ENCODE measurements around the gene UCK1. TPM values are rescaled to one million over a fixed set of nuclear protein-coding genes. Genes with fewer than 3 reads are reported as not detected.

The UCK1 gene
- total and polyA plus RNA-seq, 4 donors, result 13.4 to 34.1 (median 24.0) TPM

DNA sequence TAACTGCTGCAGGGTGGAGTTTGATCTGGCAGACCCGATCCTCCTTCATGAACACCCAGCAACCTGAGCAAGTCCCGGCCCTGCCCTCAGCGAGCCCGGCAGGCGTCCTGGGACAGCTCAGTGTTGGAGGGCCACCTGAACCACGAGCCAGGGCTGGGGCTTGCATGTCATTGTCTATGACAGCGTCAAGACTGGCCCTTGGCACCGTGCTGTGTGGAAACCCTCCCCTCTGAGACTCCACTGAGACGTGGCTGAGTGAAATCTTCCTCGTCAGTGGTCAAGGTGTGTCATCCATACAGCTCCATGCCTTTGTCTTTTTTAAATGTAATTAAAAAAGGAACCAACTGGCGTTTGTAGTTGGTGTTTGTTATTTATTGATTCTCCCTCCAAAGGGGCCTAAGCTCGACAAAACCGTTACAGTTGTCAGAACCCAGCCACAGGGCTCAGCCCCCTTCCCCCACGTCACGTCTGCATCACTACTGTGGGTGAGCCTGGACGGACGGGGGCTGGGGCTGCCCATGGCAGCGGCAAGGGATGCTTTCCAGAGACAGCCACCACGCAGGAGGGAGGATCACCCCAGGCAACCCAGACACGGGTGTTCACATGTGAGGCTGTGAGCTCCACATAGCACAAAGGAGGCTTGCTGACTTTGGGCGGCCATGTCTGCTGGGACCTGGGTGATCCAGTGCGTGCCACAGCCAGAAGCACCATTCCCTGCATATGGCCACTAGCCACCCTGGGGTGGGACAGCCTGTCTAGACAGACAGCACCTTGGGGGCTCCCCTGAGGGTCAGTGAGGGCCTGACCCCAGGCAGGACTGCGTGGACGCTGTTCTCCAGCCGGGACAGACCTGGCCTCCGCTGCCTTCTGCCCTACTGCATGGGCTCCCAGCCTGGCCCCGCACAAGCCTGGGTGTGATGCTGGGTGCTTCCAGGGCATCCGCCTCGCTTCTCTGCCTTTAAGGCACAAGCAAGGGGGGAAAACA is 7.3 kb downstream of the UCK1 start:
- no peaks in the 10 kb centered on the region for H3K4me1 ChIP-seq (ENCODE audit: control insufficient read depth in 4 of 4, insufficient read depth in 4 of 4, low read length in 3 of 4)
- no peaks in the 10 kb centered on the region for H3K27me3 ChIP-seq (ENCODE audit: control insufficient read depth in 4 of 4, insufficient read depth in 4 of 4, low read length in 3 of 4)
- no peak for DNase-seq (ENCODE audit: low spot score)
- H3K36me3 ChIP-seq (ENCODE audit: control insufficient read depth in 4 of 4, insufficient read depth in 3 of 4, low read depth in 1 of 4, low read length in 3 of 4), result peaks cover 16 to 91% (median 46%) of the 10 kb centered on the region in 4 donors
- no peaks in the 10 kb centered on the region for H3K9me3 ChIP-seq (ENCODE audit: control insufficient read depth in 4 of 4, low read length in 3 of 4)
- H3K27ac ChIP-seq (ENCODE audit: low read depth in 1 of 2, low read length in 2 of 2), result no peak overlapping the region
- 88% methylated on average over 29 of the region's 29 CpGs for WGBS
- H3K4me3 ChIP-seq (ENCODE audit: low read depth in 1 of 3, low read length in 3 of 3), result no peak overlapping the region
- TF ChIP-seq EGR1 (IDR thresholded peaks at IDR 0.05; ENCODE audit: low read depth in 2 of 2) (no peak), RXRA (IDR thresholded peaks at IDR 0.05) (no peak), ATF3 (IDR thresholded peaks at IDR 0.05) (no peak)
- H3K9ac ChIP-seq (ENCODE audit: low read depth in 1 of 2, low read length in 2 of 2), result no peak overlapping the region

DNA sequence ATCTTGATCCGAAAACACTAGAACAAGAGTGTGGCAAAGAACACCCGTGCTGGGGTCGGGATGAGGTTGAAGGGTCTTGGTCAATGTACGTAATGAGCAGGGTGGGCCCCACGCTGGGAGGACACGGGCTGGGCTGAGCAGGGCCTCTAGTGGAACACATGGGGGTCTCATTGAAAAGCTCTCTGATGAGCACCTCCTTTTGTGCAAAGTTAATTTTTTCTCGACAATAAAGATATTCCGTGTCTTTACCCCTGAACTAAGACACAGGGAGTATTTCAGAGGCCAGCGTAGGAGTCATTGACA is 8.0 kb downstream of the UCK1 start:
- no peak for DNase-seq (ENCODE audit: low spot score)
- H3K4me1 ChIP-seq (ENCODE audit: control insufficient read depth in 4 of 4, insufficient read depth in 4 of 4, low read length in 3 of 4), result no peaks in the 10 kb centered on the region
- 95% methylated on average over 9 of the region's 9 CpGs for WGBS
- no peak overlapping the region for H3K9ac ChIP-seq (ENCODE audit: low read depth in 1 of 2, low read length in 2 of 2)
- H3K4me3 ChIP-seq (ENCODE audit: low read depth in 1 of 3, low read length in 3 of 3), result no peak overlapping the region
- H3K27ac ChIP-seq (ENCODE audit: low read depth in 1 of 2, low read length in 2 of 2), result no peak overlapping the region
- peaks cover 11 to 89% (median 43%) of the 10 kb centered on the region in 4 donors for H3K36me3 ChIP-seq (ENCODE audit: control insufficient read depth in 4 of 4, insufficient read depth in 3 of 4, low read depth in 1 of 4, low read length in 3 of 4)
- H3K27me3 ChIP-seq (ENCODE audit: control insufficient read depth in 4 of 4, insufficient read depth in 4 of 4, low read length in 3 of 4), result no peaks in the 10 kb centered on the region
- TF ChIP-seq RAD21 (IDR thresholded peaks at IDR 0.05) (no peak), FOXA1 (IDR thresholded peaks at IDR 0.05) (no peak), TAF1 (conservative IDR thresholded peaks at IDR 0.05) (no peak), MAX (IDR thresholded peaks at IDR 0.05) (no peak), HNF4G (IDR thresholded peaks at IDR 0.05) (no peak), JUND (IDR thresholded peaks at IDR 0.05) (no peak)
- TF ChIP-seq, protein P1, sequence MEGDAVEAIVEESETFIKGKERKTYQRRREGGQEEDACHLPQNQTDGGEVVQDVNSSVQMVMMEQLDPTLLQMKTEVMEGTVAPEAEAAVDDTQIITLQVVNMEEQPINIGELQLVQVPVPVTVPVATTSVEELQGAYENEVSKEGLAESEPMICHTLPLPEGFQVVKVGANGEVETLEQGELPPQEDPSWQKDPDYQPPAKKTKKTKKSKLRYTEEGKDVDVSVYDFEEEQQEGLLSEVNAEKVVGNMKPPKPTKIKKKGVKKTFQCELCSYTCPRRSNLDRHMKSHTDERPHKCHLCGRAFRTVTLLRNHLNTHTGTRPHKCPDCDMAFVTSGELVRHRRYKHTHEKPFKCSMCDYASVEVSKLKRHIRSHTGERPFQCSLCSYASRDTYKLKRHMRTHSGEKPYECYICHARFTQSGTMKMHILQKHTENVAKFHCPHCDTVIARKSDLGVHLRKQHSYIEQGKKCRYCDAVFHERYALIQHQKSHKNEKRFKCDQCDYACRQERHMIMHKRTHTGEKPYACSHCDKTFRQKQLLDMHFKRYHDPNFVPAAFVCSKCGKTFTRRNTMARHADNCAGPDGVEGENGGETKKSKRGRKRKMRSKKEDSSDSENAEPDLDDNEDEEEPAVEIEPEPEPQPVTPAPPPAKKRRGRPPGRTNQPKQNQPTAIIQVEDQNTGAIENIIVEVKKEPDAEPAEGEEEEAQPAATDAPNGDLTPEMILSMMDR (IDR thresholded peaks at IDR 0.05; ENCODE audit: low read depth, low read length, missing input control), result no peak
- no peaks in the 10 kb centered on the region for H3K9me3 ChIP-seq (ENCODE audit: control insufficient read depth in 4 of 4, low read length in 3 of 4)

DNA sequence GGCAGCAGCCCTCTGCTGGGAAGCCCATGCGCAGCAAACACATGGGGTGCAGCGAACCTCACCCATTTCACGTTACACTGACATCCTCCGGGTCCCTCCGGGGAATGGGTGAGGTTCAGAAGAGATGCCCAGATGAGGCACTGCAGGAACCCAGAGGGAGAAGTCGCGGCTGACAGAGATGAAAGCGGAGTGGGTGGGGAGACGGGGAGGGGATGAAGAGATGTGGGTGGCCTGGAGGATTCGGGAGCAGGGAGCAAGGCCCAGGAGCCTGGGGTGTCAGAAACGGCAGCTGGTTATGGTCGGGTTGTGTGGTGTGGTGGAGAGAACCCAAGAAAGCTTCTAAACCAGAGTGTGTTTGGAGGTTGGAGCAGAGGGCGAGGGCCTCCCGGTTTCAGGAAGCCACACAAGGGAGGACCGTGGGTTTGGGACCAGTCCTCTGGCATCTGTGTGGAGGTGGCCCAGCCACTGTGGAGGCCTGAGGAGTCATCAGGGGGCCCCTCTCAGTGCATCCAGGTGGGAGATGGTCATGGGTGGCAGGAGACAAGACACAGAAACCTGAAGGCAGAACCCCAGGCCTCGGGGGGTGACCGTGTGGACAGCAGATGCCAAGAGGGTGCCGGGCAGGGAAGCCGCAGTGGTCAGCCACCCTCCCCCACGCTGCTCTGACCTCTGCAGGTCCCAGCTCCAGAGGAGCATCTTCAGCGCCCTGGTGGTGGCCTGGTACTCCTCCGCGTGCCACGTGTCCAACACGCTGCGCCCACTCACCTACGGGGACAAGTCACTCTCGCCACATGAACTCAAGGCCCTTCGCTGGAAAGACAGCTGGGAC is 8.6 kb downstream of the UCK1 start:
- 96% methylated on average over 29 of the region's 29 CpGs for WGBS
- Histone ChIP-seq H3K27ac (ENCODE audit: low read depth in 1 of 2, low read length in 2 of 2) (no peak overlapping the region), H3K4me3 (ENCODE audit: low read depth in 1 of 3, low read length in 3 of 3) (no peak overlapping the region), H3K27me3 (ENCODE audit: control insufficient read depth in 4 of 4, insufficient read depth in 4 of 4, low read length in 3 of 4) (no peaks in the 10 kb centered on the region), H3K9me3 (ENCODE audit: control insufficient read depth in 4 of 4, low read length in 3 of 4) (no peaks in the 10 kb centered on the region), H3K4me1 (ENCODE audit: control insufficient read depth in 4 of 4, insufficient read depth in 4 of 4, low read length in 3 of 4) (no peaks in the 10 kb centered on the region), H3K9ac (ENCODE audit: low read depth in 1 of 2, low read length in 2 of 2) (no peak overlapping the region), H3K36me3 (ENCODE audit: control insufficient read depth in 4 of 4, insufficient read depth in 3 of 4, low read depth in 1 of 4, low read length in 3 of 4) (peaks cover 10 to 86% (median 42%) of the 10 kb centered on the region in 4 donors)
- TF ChIP-seq MAX (IDR thresholded peaks at IDR 0.05), result no peak
- TF ChIP-seq, protein P1 (IDR thresholded peaks at IDR 0.05; ENCODE audit: low read depth, low read length, missing input control), result no peak
- DNase-seq (ENCODE audit: low spot score), result no peak

All from liver (tissue), 9 donors.